ENCODE results near the gene TNNT2.

TNNT2 gene

DNA sequence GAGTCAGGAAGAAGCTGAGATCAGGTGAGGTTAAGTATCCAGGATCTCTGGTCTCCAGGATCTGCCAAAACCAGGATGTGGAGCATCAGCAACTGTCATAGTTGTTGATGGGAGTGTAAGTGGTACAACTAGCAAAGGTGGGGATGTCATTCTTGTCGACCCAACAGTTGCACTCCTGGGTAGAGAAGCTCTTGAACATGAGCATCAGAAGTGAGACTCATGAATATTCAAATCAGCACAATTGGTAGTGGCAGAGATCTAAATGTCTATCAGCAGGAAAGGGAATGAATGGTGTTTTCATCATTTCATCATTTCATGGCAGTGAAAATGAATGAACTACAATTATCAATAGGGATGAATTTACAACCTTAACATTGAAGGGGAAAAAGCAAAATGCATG is 25.9 kb upstream of the TNNT2 start:
- no peak overlapping the region for H3K4me3 ChIP-seq (ENCODE audit: low read depth, low read length)
- H3K27me3 ChIP-seq (ENCODE audit: insufficient read depth, low read length), result peaks cover 59% of the 10 kb centered on the region
- no peaks in the 10 kb centered on the region for H3K4me1 ChIP-seq (ENCODE audit: control insufficient read depth, insufficient read depth, low read length, unreplicated experiment)

DNA sequence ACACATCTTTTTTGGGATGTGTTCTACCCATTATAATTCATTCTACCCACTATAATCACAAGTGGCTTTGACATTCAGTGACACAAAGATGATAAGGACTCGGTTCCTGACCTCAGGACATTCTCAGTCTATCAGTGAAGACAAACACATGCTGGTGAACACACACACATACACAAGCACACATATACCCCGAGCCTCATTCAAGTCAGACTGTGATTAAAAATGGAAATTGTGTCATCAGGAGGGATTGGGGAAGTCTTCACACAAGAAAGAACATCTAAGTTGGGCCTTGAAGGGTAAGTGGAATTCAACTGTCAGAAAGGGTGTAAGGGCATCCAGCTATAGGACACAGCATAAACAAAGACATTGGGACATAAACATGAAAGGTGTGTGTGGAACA is 24.2 kb upstream of the TNNT2 start:
- no peak overlapping the region for H2AFZ ChIP-seq (ENCODE audit: low read length, unreplicated experiment)
- H3K4me1 ChIP-seq (ENCODE audit: control insufficient read depth, insufficient read depth, low read length, unreplicated experiment), result no peaks in the 10 kb centered on the region
- H3K27ac ChIP-seq (ENCODE audit: low read depth, low read length), result no peak overlapping the region
- H3K4me3 ChIP-seq (ENCODE audit: low read depth, low read length), result no peak overlapping the region
- peaks cover 74% of the 10 kb centered on the region for H3K27me3 ChIP-seq (ENCODE audit: insufficient read depth, low read length)
- no peaks in the 10 kb centered on the region for H3K79me2 ChIP-seq (ENCODE audit: control insufficient read depth, insufficient read depth, low read length, unreplicated experiment)
- H3K36me3 ChIP-seq (ENCODE audit: insufficient read depth, low read length), result no peaks in the 10 kb centered on the region

More for the DNA sequence above, 25.9 kb upstream of the TNNT2 start:
- Histone ChIP-seq H2AFZ (ENCODE audit: low read length, unreplicated experiment) (no peak overlapping the region), H3K27ac (ENCODE audit: low read depth, low read length) (no peak overlapping the region), H3K79me2 (ENCODE audit: control insufficient read depth, insufficient read depth, low read length, unreplicated experiment) (no peaks in the 10 kb centered on the region), H3K36me3 (ENCODE audit: insufficient read depth, low read length) (no peaks in the 10 kb centered on the region)

- Histone ChIP-seq H3K4me1 (ENCODE audit: control insufficient read depth, insufficient read depth, low read length, unreplicated experiment) (no peaks in the 10 kb centered on the region), H3K27me3 (ENCODE audit: insufficient read depth, low read length) (peaks cover 74% of the 10 kb centered on the region), H3K4me3 (ENCODE audit: low read depth, low read length) (no peak overlapping the region), H3K27ac (ENCODE audit: low read depth, low read length) (no peak overlapping the region), H2AFZ (ENCODE audit: low read length, unreplicated experiment) (no peak overlapping the region), H3K79me2 (ENCODE audit: control insufficient read depth, insufficient read depth, low read length, unreplicated experiment) (no peaks in the 10 kb centered on the region), H3K36me3 (ENCODE audit: insufficient read depth, low read length) (no peaks in the 10 kb centered on the region)
These were observed 23.4 kb upstream of the TNNT2 start for GRCh38 chr1:201400852-201401230.

GRCh38 chr1:201400212-201400851 is 22.9 kb upstream of the TNNT2 start:
- Histone ChIP-seq H2AFZ (ENCODE audit: low read length, unreplicated experiment) (no peak overlapping the region), H3K27ac (ENCODE audit: low read depth, low read length) (no peak overlapping the region), H3K27me3 (ENCODE audit: insufficient read depth, low read length) (peaks cover 74% of the 10 kb centered on the region), H3K4me1 (ENCODE audit: control insufficient read depth, insufficient read depth, low read length, unreplicated experiment) (no peaks in the 10 kb centered on the region), H3K79me2 (ENCODE audit: control insufficient read depth, insufficient read depth, low read length, unreplicated experiment) (no peaks in the 10 kb centered on the region), H3K4me3 (ENCODE audit: low read depth, low read length) (no peak overlapping the region), H3K36me3 (ENCODE audit: insufficient read depth, low read length) (no peaks in the 10 kb centered on the region)

- Histone ChIP-seq H2AFZ (ENCODE audit: low read length, unreplicated experiment) (no peak overlapping the region), H3K79me2 (ENCODE audit: control insufficient read depth, insufficient read depth, low read length, unreplicated experiment) (no peaks in the 10 kb centered on the region), H3K4me1 (ENCODE audit: control insufficient read depth, insufficient read depth, low read length, unreplicated experiment) (no peaks in the 10 kb centered on the region), H3K27me3 (ENCODE audit: insufficient read depth, low read length) (peaks cover 81% of the 10 kb centered on the region), H3K27ac (ENCODE audit: low read depth, low read length) (no peak overlapping the region), H3K4me3 (ENCODE audit: low read depth, low read length) (no peak overlapping the region), H3K36me3 (ENCODE audit: insufficient read depth, low read length) (no peaks in the 10 kb centered on the region)
These were observed 22.1 kb upstream of the TNNT2 start for GRCh38 chr1:201399352-201400126.

GRCh38 chr1:201399018-201399351 is 21.5 kb upstream of the TNNT2 start, which contains the start of gene LAD1:
Gene LAD1 (minus strand): TSS chr1:201399324. CDS start chr1:201399306, 18 bp downstream.
- H3K4me1 ChIP-seq (ENCODE audit: control insufficient read depth, insufficient read depth, low read length, unreplicated experiment), result no peaks in the 10 kb centered on the region
- H3K79me2 ChIP-seq (ENCODE audit: control insufficient read depth, insufficient read depth, low read length, unreplicated experiment), result no peaks in the 10 kb centered on the region
- peaks cover 82% of the 10 kb centered on the region for H3K27me3 ChIP-seq (ENCODE audit: insufficient read depth, low read length)
- H3K27ac ChIP-seq (ENCODE audit: low read depth, low read length), result no peak within 1 kb of the TSS
- no peak within 1 kb of the TSS for H3K4me3 ChIP-seq (ENCODE audit: low read depth, low read length)
- H2AFZ ChIP-seq (ENCODE audit: low read length, unreplicated experiment), result no peak within 1 kb of the TSS
- H3K36me3 ChIP-seq (ENCODE audit: insufficient read depth, low read length), result no peaks in the 10 kb centered on the region

DNA sequence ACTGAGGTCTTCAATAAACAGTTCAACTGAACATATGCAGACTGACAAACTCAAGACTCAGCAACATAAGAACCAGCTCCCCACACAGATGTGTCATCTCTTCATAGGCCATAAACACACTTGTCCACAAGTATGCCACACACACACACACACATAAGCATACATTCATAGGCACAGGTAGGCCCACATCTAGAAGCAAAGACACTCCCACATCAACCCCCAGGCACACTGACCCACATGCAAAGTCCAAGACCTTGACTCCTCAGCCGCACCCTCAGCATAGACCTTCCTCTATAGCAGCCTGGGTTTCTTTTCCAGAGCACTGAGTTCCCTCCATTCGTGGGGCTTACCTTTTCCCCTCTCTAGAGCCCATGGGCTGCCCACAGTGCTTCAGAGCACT is 20.2 kb upstream of the TNNT2 start:
- H3K4me1 ChIP-seq (ENCODE audit: control insufficient read depth, insufficient read depth, low read length, unreplicated experiment), result no peaks in the 10 kb centered on the region
- H3K36me3 ChIP-seq (ENCODE audit: insufficient read depth, low read length), result no peaks in the 10 kb centered on the region
- peaks cover 70% of the 10 kb centered on the region for H3K27me3 ChIP-seq (ENCODE audit: insufficient read depth, low read length)
- H3K79me2 ChIP-seq (ENCODE audit: control insufficient read depth, insufficient read depth, low read length, unreplicated experiment), result no peaks in the 10 kb centered on the region
- H2AFZ ChIP-seq (ENCODE audit: low read length, unreplicated experiment), result no peak overlapping the region
- no peak overlapping the region for H3K27ac ChIP-seq (ENCODE audit: low read depth, low read length)
- no peak overlapping the region for H3K4me3 ChIP-seq (ENCODE audit: low read depth, low read length)

- Histone ChIP-seq H2AFZ (ENCODE audit: low read length, unreplicated experiment) (no peak overlapping the region), H3K4me3 (ENCODE audit: low read depth, low read length) (no peak overlapping the region), H3K27me3 (ENCODE audit: insufficient read depth, low read length) (peaks cover 70% of the 10 kb centered on the region), H3K36me3 (ENCODE audit: insufficient read depth, low read length) (no peaks in the 10 kb centered on the region), H3K4me1 (ENCODE audit: control insufficient read depth, insufficient read depth, low read length, unreplicated experiment) (no peaks in the 10 kb centered on the region), H3K79me2 (ENCODE audit: control insufficient read depth, insufficient read depth, low read length, unreplicated experiment) (no peaks in the 10 kb centered on the region), H3K27ac (ENCODE audit: low read depth, low read length) (no peak overlapping the region)
These were observed 19.5 kb upstream of the TNNT2 start for GRCh38 chr1:201396861-201397464.

GRCh38 chr1:201395936-201396335 is 18.5 kb upstream of the TNNT2 start:
- Histone ChIP-seq H2AFZ (ENCODE audit: low read length, unreplicated experiment) (no peak overlapping the region), H3K4me1 (ENCODE audit: control insufficient read depth, insufficient read depth, low read length, unreplicated experiment) (no peaks in the 10 kb centered on the region), H3K36me3 (ENCODE audit: insufficient read depth, low read length) (no peaks in the 10 kb centered on the region), H3K27ac (ENCODE audit: low read depth, low read length) (no peak overlapping the region), H3K79me2 (ENCODE audit: control insufficient read depth, insufficient read depth, low read length, unreplicated experiment) (no peaks in the 10 kb centered on the region), H3K4me3 (ENCODE audit: low read depth, low read length) (no peak overlapping the region), H3K27me3 (ENCODE audit: insufficient read depth, low read length) (peaks cover 67% of the 10 kb centered on the region)

GRCh38 chr1:201394591-201394990 is 17.1 kb upstream of the TNNT2 start:
- no peaks in the 10 kb centered on the region for H3K79me2 ChIP-seq (ENCODE audit: control insufficient read depth, insufficient read depth, low read length, unreplicated experiment)
- no peaks in the 10 kb centered on the region for H3K4me1 ChIP-seq (ENCODE audit: control insufficient read depth, insufficient read depth, low read length, unreplicated experiment)
- H2AFZ ChIP-seq (ENCODE audit: low read length, unreplicated experiment), result no peak overlapping the region
- H3K27ac ChIP-seq (ENCODE audit: low read depth, low read length), result no peak overlapping the region
- H3K4me3 ChIP-seq (ENCODE audit: low read depth, low read length), result no peak overlapping the region
- peaks cover 53% of the 10 kb centered on the region for H3K27me3 ChIP-seq (ENCODE audit: insufficient read depth, low read length)
- H3K36me3 ChIP-seq (ENCODE audit: insufficient read depth, low read length), result no peaks in the 10 kb centered on the region

- H3K27ac ChIP-seq (ENCODE audit: low read depth, low read length), result no peak overlapping the region
- H2AFZ ChIP-seq (ENCODE audit: low read length, unreplicated experiment), result no peak overlapping the region
- peaks cover 38% of the 10 kb centered on the region for H3K27me3 ChIP-seq (ENCODE audit: insufficient read depth, low read length)
- no peak overlapping the region for H3K4me3 ChIP-seq (ENCODE audit: low read depth, low read length)
- no peaks in the 10 kb centered on the region for H3K36me3 ChIP-seq (ENCODE audit: insufficient read depth, low read length)
- no peaks in the 10 kb centered on the region for H3K4me1 ChIP-seq (ENCODE audit: control insufficient read depth, insufficient read depth, low read length, unreplicated experiment)
- H3K79me2 ChIP-seq (ENCODE audit: control insufficient read depth, insufficient read depth, low read length, unreplicated experiment), result no peaks in the 10 kb centered on the region
These were observed 15.6 kb upstream of the TNNT2 start for GRCh38 chr1:201393076-201393475.
